ENCODE results near the gene EIF4E2.
"Not testable (repeated sequence)": the region's sequence is repeated elsewhere in the genome, so short reads cannot be mapped to it uniquely, and the experiment has no call there.

The EIF4E2 gene

DNA sequence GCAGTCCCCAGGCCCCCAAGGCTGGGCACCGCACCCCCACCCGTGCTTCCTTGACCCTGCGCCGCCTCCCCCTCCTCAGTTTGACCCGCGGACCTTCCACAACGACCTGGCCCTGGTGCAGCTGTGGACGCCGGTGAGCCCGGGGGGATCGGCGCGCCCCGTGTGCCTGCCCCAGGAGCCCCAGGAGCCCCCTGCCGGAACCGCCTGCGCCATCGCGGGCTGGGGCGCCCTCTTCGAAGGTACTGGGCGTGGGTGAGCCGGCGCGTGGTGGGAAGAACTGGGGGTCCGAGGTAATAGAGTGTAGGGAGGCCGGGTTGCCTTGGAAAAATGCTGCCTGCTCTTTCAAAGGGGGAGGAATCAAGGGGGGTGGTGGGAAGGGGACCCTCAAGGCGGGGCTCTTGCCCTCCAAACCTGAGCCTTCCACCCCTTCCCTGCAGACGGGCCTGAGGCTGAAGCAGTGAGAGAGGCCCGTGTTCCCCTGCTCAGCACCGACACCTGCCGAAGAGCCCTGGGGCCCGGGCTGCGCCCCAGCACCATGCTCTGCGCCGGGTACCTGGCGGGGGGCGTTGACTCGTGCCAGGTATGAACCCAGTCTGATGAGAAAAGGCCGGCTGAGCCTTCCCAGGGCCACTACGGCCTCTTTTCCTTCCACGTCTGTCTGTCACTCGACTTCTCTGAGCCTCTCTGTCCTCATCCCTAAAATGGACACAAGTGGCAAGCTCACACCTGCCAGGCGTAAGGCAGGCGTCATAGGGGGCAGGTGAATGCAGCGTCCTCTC lies 27.7 kb upstream of the EIF4E2 start:
- DNase-seq, result no peak

DNA sequence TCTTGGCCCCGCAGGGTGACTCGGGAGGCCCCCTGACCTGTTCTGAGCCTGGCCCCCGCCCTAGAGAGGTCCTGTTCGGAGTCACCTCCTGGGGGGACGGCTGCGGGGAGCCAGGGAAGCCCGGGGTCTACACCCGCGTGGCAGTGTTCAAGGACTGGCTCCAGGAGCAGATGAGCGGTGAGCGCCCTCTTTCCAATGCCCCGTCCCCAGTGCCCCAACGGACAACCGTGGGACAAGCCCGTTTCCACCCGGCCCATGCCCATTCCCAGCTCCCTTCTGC lies 27.1 kb upstream of the EIF4E2 start:
- no peak for DNase-seq

DNA sequence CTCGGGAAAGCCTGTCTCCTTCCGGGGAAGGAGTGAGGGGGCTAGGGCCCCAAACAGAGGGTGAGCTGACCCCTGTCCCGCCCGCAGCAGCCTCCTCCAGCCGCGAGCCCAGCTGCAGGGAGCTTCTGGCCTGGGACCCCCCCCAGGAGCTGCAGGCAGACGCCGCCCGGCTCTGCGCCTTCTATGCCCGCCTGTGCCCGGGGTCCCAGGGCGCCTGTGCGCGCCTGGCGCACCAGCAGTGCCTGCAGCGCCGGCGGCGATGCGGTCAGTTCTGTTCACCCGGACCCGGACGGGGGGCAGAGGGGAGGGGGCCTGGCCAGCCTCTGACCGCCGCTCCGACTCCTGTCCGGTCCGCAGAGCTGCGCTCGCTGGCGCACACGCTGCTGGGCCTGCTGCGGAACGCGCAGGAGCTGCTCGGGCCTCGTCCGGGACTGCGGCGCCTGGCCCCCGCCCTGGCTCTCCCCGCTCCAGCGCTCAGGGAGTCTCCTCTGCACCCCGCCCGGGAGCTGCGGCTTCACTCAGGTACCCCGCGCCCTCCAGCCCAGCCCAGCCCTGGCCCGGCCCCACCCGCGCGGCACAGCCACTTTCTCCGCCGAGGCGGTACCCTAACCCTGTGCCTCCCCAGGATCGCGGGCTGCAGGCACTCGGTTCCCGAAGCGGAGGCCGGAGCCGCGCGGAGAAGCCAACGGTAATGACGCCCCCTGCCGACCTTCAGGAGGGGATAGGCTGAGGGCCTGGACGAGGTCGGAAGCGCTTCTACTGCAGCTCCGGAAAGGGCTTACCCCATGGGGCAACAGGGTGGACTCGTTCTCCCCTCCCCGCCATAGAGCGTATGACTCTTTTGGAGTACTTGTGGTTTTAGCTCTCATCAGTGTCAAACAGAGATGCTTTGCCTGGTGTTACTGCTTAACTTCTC lies 26.5 kb upstream of the EIF4E2 start:
- peak; percentile 45 to 61 (median 50) for DNase-seq

DNA sequence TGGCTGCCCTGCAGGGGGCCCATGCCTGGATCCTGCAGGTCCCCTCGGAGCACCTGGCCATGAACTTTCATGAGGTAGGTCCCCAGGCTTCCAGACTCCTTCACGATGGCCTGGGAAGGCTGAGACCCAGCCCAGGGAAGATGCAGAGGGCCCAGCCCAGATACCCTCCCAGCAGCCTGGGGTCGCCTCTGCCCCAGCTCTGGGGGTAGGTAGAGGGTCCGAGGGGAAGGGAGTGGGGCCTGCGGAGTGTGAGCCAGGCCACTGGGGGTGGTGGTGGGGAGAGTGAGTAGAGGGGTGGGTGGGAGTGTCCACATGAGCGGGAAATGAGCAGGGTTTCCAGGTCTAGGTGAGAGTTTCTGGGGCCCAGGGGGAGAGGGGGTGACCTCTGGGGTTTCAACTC lies 25.7 kb upstream of the EIF4E2 start:
- DNase-seq, result no peak

DNA sequence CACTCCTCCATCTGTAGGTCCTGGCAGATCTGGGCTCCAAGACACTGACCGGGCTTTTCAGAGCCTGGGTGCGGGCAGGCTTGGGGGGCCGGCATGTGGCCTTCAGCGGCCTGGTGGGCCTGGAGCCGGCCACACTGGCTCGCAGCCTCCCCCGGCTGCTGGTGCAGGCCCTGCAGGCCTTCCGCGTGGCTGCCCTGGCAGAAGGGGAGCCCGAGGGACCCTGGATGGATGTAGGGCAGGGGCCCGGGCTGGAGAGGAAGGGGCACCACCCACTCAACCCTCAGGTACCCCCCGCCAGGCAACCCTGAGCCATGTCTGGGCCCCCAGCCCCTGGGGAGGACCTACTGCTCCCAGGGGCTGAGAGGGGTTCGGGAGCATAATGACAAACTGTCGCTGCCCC lies 25.3 kb upstream of the EIF4E2 start:
- no peak for DNase-seq

DNA sequence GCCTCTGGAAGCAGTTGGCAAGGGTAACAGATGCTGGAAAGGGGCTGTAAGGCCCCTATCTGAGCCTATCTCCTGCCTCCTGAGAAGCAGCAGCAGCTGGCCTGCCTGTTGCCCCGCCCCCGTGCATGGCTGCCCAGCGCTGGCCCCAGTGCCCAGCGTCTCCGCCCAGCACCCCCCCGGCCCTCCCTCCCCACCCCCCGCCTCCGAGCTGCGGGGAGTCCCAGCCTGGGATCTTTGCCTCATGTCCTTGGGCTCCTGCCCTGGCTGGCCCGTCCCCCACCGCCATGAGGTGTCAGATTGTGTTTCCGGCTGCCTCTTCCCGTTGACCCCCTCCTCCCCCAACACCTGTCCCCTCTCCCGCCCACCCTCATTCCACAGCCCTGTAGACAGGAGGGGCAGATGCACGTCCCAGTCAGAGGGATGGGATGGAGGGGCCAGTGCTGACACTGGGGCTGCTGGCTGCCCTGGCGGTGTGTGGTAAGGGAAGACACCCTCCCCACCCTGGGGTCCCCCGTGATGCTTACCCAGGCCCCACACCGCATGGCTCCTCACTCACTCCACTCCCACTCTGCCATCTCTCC lies 24.6 kb upstream of the EIF4E2 start, which contains the start of gene CHRND:
TSS of gene CHRND (plus strand) at position 370 of the 581 bp plus-strand sequence. CDS start at position 426, 56 bp downstream.
- DNase-seq, result peak; percentile 24 to 55 (median 25)

DNA sequence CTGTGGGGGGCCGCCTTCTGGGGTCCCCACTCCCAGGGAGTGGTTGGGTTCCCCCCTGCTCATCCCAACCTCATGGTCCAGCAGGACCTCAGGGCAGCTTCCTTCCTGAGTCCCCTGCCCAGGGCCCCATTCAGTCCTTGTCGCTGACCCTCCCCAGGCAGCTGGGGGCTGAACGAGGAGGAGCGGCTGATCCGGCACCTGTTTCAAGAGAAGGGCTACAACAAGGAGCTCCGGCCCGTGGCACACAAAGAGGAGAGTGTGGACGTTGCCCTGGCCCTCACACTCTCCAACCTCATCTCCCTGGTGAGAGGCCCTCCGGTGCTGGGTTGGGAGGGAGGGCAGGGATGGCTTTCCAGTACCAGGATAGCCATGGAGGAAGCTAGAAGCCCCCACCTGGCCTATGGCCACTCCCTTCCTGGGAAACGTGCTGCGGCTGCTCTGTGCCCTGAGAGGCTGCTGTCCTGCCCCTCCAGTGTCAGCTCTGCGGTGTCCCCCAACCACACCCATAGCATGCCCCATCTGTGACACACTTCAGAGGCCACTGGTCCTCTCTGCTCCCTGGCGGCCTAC lies 24.0 kb upstream of the EIF4E2 start:
- DNase-seq, result no peak

DNA sequence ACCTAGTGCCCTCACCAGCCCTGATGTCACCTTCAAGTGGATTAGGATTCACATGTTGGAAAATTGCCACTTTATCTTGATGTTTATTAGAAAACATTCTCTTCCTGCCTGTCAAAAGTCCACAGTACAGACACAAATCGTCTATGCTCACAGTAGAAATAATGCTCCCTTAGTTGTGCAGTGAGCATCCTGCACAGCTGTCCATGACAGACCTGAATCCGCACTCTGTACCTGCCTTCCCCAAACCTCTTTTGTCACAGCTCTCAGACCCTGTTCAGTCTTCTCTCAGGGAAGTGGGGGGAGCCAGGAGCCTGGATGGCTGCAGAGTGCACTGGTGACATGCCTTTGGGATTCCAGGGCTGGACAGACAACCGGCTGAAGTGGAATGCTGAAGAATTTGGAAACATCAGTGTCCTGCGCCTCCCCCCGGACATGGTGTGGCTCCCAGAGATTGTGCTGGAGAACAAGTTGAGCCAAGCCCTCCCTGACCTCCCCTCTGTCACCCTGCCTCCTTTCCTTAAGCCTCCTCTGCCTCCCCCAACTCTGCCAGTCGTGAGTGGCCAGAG lies 22.5 kb upstream of the EIF4E2 start:
- no peak for DNase-seq

DNA sequence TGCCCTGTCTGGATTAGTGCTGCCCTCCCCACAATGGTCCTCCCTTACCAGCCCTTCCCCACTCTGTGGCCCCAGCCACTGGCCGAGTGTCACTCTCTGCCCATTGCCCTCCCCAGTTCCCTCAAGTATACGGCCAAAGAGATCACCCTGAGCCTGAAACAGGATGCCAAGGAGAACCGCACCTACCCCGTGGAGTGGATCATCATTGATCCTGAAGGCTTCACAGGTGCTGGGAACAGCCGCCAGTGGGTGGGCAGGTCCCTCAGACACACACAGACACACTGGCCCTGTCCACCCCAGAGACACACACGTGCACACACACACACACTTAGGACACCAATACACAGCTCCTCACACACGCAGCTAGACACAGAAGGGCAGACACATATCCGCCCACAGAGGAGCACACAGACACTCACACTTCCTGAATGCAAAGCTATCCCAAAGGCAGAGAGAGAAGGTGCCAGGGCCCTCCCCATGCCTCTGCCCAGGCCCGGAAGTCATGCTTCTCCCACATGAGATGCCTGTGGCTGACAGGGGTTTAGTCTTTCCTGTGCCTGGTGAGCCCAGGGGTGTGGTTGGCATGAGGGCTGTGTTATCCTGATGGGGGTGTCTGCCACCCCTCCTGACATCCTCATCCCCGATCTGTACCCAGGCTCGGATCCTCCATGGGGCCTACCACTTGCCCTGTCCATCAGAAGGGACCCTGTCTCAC lies 21.6 kb upstream of the EIF4E2 start:
- DNase-seq, result peak; percentile 37 to 40 (median 37)

DNA sequence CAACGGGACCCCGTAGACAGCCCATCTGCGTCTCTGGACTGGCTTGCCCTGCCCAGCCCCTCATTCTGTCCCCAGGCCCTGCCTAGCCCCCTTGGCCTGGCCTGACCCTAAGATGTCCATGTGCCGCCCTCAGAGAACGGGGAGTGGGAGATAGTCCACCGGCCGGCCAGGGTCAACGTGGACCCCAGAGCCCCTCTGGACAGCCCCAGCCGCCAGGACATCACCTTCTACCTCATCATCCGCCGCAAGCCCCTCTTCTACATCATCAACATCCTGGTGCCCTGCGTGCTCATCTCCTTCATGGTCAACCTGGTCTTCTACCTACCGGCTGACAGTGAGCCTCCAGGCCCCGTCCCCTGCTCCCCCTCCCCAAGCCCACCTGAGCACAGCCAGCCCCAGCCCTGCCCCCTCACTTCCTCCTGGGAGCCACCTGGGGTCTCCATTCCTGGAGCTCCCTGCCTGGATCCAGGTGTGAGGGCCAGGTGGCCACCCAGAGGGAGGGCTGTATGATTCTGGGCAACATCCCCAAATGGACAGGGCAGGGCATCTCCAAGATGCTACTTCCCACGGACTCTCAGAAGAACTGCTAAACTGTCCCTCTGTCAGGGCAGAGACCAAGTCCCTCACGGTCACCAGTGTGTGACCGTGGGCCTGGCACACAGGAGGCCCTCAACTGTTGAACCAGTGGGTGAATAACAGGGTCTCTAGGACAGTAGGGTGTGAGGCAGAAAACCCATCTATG lies 20.5 kb upstream of the EIF4E2 start:
- no peak for DNase-seq

DNA sequence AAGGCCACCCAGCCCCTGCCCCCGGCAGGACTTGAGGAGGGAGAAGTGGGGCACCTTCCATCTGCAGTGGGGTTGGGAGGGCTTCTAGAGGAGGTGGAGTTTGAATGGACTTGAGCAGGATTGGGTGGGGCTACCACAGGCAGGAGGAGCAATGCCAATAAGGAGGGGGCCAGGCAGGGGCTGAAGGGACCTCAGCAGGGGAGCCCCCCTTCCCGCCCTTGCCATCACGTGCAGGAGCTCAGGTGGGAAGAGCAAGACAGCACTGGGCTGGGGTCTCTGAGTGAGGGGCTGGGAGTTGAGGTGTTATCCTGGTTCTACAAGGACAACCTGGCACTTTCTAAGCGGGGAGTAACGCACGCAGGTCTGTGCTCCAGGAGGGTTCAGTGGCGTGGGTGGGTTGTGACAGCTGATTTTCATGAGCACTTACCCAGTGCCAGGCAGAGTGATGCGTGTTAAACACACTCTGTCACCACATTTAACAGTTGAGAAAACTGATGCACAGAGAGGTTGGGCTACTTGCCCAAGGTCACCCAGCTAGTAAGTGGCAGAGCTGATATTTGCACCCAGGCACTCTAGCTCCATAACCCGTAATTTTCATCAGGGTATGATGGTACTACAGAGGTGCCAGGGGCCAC lies 19.7 kb upstream of the EIF4E2 start:
- no peak for DNase-seq

DNA sequence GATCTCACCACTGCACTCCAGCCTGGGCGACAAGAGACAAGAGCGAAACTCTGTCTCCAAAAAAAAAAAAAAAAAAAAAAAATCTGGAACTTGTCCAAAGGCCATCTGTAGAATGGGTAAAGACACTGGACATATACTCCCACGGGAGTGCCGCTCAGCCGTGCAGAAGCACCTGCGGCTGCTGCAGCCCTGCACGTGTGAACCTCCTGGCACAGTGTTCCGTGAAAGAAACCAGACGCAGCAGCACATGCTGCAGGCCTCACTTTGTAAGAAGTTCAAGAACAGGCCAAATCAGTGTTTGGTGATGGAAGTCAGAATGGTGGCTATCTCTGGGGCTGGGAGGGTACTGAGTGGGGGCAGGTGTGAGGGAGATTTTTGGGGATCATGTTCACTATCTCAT lies 18.1 kb upstream of the EIF4E2 start:
- no peak for DNase-seq

DNA sequence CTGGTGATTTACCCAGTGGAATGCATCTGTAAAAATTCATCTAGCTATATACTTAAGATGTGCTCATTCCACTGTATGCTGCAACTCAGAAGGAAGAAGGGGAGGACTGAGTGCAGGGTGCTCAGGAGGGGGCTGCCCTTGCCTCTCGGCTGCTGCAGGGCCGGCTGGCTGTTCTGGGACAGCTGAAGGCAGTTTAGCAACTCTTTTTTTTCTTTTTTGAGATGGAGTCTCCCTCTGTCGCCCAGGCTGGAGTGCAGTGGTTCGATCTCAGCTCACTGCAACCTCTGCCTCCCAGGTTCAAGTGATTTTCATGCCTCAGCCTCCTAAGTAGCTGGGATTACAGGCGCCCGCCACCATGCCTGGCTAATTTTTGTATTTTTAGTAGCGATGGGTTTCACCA lies 17.7 kb upstream of the EIF4E2 start:
- not testable (repeated sequence) for DNase-seq

DNA sequence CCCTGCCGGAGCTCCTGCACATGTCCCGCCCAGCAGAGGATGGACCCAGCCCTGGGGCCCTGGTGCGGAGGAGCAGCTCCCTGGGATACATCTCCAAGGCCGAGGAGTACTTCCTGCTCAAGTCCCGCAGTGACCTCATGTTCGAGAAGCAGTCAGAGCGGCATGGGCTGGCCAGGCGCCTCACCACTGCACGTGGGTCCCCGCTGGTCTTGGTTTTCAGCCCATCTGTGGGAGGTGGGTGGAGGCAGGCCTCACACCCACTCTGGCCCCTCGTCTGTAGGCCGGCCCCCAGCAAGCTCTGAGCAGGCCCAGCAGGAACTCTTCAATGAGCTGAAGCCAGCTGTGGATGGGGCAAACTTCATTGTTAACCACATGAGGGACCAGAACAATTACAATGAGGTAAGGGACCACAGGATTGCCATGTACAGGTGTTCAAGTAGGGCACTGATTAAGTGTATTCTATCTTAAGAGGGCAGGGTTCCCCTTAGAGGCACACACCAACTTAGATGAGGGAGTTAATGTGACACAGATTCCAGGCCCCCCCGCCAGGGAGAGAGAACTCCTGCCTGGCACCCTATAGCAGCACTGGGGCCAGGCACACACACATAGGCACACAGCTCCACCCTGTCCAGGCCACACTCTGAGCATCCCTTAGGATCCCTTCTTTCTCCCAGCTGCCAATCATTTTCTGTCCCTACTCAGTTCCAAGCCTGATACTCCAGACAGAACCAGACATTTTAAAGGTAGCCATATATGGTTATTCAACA lies 16.4 kb upstream of the EIF4E2 start:
- DNase-seq, result no peak

DNA sequence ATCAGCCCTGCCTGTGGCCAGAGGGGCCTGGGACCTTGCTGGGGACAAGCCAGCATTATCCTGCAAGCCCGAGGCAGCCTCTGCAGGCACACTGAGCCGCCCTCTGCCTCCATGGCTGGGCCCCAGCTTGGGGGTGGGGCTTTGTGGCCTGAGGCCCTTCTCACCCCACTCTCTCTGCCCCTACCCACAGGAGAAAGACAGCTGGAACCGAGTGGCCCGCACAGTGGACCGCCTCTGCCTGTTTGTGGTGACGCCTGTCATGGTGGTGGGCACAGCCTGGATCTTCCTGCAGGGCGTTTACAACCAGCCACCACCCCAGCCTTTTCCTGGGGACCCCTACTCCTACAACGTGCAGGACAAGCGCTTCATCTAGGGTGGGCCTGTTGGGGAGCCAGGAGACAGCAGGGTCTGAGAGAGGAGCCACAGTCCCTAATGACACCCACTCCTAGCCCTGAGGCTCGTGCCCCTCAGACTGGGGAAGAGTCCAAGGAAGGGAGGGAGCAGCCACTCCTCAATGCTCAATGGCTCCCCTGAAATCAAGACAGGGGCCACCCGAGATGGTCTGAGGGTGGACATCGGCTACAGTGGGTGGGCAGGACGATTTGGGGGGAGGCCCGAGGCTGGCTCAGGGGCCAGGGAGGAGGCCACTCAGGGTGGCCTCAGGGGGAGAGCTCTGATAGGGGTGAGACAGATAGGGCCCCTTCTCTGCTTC lies 15.4 kb upstream of the EIF4E2 start:
- no peak for DNase-seq

DNA sequence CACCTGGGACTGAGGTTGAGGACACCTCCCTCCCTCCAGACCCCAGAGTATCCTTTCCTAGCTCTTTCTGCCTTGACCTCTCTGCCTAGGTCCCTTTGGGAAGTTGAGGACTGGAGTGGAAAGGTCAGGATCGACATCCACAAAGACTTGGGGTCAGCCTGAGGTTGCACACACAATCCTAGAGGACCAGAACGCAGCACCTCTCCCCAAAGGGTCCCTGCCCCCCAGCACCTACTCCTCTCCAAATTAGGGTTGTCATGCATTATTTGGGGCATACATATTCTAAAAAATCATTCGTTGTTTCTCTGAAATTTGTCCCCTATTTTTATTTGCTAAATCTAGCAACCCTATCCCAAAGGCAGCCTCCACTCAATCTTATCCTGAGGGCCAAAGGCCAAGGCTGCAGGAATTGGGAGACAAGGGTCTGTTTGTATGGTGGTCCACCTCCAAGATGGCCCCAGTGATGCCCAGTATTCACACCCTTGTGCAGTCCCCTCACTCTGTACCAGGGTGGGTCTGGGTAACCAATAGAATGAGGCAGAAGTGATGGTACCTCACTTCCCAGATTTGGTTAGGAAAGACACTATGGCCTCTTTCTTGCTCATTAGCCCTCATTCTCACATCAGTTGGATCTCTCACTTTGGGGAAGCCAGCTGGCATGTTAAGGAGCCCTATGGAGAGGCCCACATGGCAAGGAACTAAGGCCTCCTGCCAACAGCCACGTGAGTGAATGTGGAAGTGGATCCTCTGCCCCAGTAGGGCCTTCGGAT lies 14.5 kb upstream of the EIF4E2 start:
- peak in 2 of 3 donors; percentile 26 to 38 for DNase-seq

DNA sequence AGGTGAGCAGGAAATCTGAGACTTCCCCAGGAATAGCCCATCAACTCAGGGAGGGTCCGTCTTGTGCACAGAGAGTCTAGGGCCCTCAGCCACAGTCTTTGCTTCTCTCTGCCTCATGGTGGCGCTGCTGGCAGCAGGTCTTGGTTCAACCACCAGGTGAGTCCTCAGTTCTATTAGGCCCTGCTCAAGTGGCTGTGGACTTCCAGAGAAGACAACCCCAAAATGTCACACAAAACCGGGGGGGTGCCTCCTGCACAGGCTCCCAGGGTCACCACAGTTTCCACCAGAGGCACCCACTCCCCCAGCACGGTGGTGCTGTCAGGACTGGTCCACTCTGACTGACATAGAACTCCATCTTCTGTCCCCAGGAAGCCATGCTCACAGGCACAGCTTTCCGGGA lies 13.4 kb upstream of the EIF4E2 start:
- no peak for DNase-seq

DNA sequence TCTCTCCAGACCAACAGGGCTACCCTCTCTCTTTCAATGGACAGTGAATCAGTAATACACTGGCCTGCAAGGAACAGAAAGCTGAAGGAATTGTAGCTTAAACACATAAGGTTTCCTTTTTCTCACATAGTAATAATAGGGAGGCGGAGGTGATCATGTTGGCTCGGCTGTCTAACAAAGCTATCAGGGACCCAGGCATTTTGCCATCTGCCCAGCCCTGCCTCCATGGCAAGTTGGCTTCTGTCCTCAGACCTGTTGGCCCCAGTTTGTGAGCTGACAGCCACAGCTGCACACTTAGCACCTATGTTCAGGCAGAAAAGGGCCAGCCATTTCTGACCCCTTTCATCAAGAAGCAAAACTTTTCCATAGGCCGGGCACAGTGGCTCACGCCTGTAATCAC lies 13.0 kb upstream of the EIF4E2 start:
- no peak for DNase-seq

DNA sequence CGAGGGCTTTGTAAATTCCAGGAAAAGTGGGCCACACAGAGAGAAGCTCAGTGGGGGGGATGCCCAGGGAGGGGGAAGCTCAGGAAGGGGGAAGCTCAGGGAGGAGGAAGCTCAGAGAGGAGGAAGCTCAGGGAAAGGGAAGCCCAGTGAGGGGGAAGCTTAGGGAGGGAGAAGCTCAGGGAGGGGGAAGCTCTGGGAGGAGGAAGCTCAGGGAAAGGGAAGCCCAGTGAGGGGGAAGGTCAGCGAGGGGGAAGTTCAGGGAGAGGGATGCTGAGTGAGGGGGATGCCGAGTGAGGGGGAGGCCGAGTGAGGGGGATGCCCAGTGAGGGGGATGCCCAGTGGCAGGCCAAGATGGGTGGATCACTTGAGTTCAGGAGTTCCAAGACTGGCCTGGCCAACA lies 11.8 kb upstream of the EIF4E2 start:
- peak; percentile 88 to 93 (median 88) for DNase-seq

All from suppressor macrophage treated with lipopolysaccharide for 1 hour (primary cell).